ENCODE data around the gene DNM1. TPM values are rescaled to one million over a fixed set of nuclear protein-coding genes. Genes with fewer than 3 reads are reported as not detected.

The DNM1 gene
- total RNA-seq, 2 donors from 2014 or later, result 0.52 to 1.1 TPM

GRCh38 chr9:128185979-128186965 is 16.9 kb upstream of the DNM1 start:
- DNase-seq (ENCODE audit: low spot score) (no peak), ATAC-seq (no peak)
- no peak overlapping the region for H3K27ac Mint-ChIP-seq
- H3K27me3 Mint-ChIP-seq, result no peaks in the 10 kb centered on the region
- peaks cover 6 to 21% of the 10 kb centered on the region in 2 donors for H3K4me1 Mint-ChIP-seq (ENCODE audit: low read depth in 2 of 2)
- no peak overlapping the region for H3K4me3 Mint-ChIP-seq
- H3K36me3 Mint-ChIP-seq, result peaks cover 17% of the 10 kb centered on the region
- no peaks in the 10 kb centered on the region for H3K9me3 Mint-ChIP-seq

DNA sequence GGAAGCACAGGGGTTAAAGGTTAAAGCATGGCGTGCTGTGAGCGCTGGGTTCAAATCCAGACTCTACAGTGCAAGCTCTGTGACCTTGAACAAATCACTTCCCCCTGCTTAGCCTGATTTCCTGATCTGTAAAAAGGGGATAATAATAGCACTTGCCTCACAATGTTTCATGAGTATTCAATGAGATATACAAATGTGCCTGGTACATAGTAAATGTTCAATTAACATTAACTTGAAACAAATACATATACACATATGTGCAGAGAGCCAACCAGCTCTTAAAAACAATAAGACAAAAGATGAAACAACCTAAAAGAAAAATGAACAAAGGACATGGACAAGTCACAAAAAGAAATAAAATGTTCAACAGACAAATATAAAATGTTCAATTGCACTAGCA is 15.8 kb upstream of the DNM1 start:
- ATAC-seq (no peak), DNase-seq (ENCODE audit: low spot score) (no peak)
- Mint-ChIP-seq H3K9me3 (no peaks in the 10 kb centered on the region), H3K27ac (no peak overlapping the region), H3K27me3 (no peaks in the 10 kb centered on the region), H3K4me1 (ENCODE audit: low read depth in 2 of 2) (peaks cover 11 to 27% of the 10 kb centered on the region in 2 donors), H3K36me3 (peaks cover 11% of the 10 kb centered on the region), H3K4me3 (no peak overlapping the region)

GRCh38 chr9:128188209-128188608 is 15.0 kb upstream of the DNM1 start:
- Mint-ChIP-seq H3K9me3 (no peaks in the 10 kb centered on the region), H3K4me1 (ENCODE audit: low read depth in 2 of 2) (peaks cover 11 to 30% of the 10 kb centered on the region in 2 donors), H3K4me3 (peak overlapping the region; percentile 12), H3K36me3 (peaks cover 6% of the 10 kb centered on the region), H3K27ac (no peak overlapping the region), H3K27me3 (no peaks in the 10 kb centered on the region)
- no peak for ATAC-seq
- no peak for DNase-seq (ENCODE audit: low spot score)

GRCh38 chr9:128190013-128190412 is 13.2 kb upstream of the DNM1 start:
- no peaks in the 10 kb centered on the region for H3K9me3 Mint-ChIP-seq
- ATAC-seq (no peak), DNase-seq (ENCODE audit: low spot score) (no peak)
- H3K4me1 Mint-ChIP-seq (ENCODE audit: low read depth in 2 of 2), result peaks cover 11 to 30% of the 10 kb centered on the region in 2 donors
- no peaks in the 10 kb centered on the region for H3K27me3 Mint-ChIP-seq
- peaks cover 6% of the 10 kb centered on the region for H3K36me3 Mint-ChIP-seq
- peak overlapping the region; percentile 98 for H3K4me3 Mint-ChIP-seq
- H3K27ac Mint-ChIP-seq, result peak overlapping the region; percentile 73 to 90

DNA sequence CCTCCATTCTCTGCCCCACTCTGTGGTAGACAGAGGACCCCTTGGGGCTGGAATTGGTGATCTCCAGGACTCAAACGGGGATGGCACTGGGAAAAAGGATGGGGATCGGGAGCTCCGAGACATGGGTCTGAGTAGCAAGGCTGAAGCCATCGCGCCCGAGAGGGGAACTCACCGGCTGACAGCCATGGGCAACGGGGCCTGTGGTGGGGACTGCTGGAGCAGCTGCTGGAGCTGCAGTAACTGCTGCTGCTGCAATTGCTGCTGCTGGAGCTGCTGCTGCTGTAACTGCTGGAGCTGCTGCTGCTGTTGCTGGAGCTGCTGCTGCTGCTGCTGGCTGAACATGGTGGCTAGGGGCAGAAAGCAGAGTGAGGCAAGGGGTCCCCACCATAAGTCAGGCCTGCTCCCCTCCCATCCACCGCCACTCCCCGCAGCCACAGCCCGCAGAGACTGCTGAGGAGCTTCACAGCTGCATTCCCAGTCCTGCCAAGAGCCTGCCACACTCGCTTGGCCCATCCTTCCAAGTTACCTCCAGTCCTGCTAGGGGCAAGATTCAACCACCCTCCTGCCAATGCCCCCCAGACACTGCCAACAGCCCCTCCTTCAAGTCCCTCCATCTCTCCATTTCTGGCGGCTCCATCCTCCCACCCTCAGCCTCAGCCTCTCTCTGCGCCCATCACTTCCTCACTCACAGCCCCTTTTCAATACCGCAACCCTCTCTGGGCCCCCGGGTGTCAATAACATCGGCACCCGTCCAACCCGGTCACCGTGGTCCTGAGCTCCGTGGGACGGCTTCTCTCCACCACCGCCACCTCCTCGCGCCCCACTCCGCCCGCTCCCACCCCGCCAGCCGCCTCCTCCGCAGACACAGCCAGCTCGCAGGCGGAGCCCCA is 12.4 kb upstream of the DNM1 start:
- no peak for DNase-seq (ENCODE audit: low spot score)
- H3K27ac Mint-ChIP-seq, result peak overlapping the region; percentile 77 to 90
- H3K9me3 Mint-ChIP-seq, result no peaks in the 10 kb centered on the region
- ATAC-seq, result peak; percentile 61 to 70
- H3K36me3 Mint-ChIP-seq, result peaks cover 6% of the 10 kb centered on the region
- peaks cover 11 to 30% of the 10 kb centered on the region in 2 donors for H3K4me1 Mint-ChIP-seq (ENCODE audit: low read depth in 2 of 2)
- no peaks in the 10 kb centered on the region for H3K27me3 Mint-ChIP-seq
- peak overlapping the region; percentile 98 for H3K4me3 Mint-ChIP-seq

DNA sequence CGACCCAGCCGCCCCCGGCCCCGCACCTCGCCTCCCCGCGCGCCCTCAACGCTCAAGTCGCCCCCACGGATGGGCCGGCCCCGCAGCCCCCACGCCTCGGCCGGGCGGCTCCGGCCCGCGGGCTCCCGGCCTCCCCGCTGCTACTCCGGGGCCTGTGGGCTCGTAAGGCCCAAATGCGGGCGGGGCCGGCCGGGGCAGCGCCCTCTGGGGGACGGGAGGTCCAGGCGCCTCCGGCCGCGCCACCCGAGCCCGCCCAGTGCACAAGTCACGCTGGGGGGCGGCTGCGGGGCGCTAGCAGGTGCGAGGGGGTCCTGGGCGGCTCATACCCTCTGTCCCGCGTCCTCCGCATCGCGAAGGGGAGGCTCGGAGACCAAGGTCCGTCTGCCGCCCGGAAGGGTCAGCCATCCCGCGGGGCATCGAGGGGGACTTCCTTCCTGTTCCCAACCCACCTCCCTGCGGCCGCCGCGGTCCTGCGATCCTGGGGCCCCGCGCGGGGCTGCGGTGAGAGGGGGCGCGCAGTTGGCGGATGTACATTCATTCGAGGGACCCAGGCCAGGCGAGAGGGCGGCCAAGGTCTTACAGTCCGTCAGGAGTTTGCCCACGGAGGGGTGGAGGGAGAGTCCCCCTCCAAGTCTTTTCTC is 11.7 kb upstream of the DNM1 start, which contains the start of gene CIZ1:
Gene CIZ1 (minus strand): TSS at position 167 of the 641 bp plus-strand sequence. CDS start 715 bp downstream, outside the sequence.
- Mint-ChIP-seq H3K27me3 (no peaks in the 10 kb centered on the region), H3K36me3 (peaks cover 6% of the 10 kb centered on the region), H3K4me3 (peak within 1 kb of the TSS; percentile 98), H3K27ac (peak within 1 kb of the TSS; percentile 77 to 92), H3K4me1 (ENCODE audit: low read depth in 2 of 2) (peaks cover 11 to 26% of the 10 kb centered on the region in 2 donors), H3K9me3 (no peaks in the 10 kb centered on the region)
- DNase-seq (ENCODE audit: low spot score) (peak; percentile 85), ATAC-seq (peak; percentile 95)

DNA sequence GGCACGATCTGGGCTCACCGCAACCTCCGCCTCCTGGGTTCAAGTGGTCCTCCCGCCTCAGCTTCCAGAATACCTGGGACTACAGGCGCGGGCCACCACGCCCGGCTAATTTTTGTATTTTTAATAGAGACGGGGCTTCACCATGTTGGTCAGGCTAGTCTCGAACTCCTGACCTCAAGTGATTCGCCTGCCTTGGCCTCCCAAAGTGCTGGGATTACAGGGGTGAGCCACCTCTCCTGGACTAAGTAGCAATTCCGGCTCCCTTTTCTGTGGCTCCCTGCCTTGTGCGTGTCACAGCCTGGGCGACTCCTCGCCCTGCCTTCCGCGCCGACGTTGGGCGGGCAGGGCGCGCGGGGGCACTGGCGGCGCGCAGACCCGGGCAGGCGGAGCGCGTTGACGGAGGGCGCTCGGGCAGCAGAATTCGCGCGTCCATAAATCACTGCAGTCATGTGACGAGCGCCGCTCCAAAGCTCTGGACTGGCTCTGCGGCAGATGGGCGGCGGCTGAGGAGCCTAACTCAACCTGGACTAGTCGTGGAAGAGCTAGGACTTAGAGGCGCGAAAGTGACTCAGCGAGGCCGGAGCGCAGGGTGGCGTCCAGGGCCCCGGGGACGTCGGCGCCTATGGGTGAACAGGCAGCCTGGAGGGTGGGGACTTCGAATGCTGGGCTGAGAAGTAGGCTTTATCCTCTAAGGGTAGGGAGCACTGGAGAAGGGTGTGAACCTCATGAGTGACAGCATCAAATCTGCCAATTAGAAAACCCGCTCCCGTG is 10.4 kb upstream of the DNM1 start:
- no peak for DNase-seq (ENCODE audit: low spot score)
- no peaks in the 10 kb centered on the region for H3K27me3 Mint-ChIP-seq
- ATAC-seq, result peak; percentile 63 to 70
- no peak overlapping the region for H3K27ac Mint-ChIP-seq
- no peaks in the 10 kb centered on the region for H3K9me3 Mint-ChIP-seq
- peak overlapping the region; percentile 98 for H3K4me3 Mint-ChIP-seq
- H3K4me1 Mint-ChIP-seq (ENCODE audit: low read depth in 2 of 2), result peaks cover 11 to 24% of the 10 kb centered on the region in 2 donors
- no peaks in the 10 kb centered on the region for H3K36me3 Mint-ChIP-seq

GRCh38 chr9:128193469-128194096 is 9.6 kb upstream of the DNM1 start:
- peaks cover 11 to 21% of the 10 kb centered on the region in 2 donors for H3K4me1 Mint-ChIP-seq (ENCODE audit: low read depth in 2 of 2)
- DNase-seq (ENCODE audit: low spot score) (no peak), ATAC-seq (no peak)
- H3K36me3 Mint-ChIP-seq, result no peaks in the 10 kb centered on the region
- no peak overlapping the region for H3K27ac Mint-ChIP-seq
- no peaks in the 10 kb centered on the region for H3K27me3 Mint-ChIP-seq
- no peaks in the 10 kb centered on the region for H3K9me3 Mint-ChIP-seq
- H3K4me3 Mint-ChIP-seq, result peak overlapping the region; percentile 98

DNA sequence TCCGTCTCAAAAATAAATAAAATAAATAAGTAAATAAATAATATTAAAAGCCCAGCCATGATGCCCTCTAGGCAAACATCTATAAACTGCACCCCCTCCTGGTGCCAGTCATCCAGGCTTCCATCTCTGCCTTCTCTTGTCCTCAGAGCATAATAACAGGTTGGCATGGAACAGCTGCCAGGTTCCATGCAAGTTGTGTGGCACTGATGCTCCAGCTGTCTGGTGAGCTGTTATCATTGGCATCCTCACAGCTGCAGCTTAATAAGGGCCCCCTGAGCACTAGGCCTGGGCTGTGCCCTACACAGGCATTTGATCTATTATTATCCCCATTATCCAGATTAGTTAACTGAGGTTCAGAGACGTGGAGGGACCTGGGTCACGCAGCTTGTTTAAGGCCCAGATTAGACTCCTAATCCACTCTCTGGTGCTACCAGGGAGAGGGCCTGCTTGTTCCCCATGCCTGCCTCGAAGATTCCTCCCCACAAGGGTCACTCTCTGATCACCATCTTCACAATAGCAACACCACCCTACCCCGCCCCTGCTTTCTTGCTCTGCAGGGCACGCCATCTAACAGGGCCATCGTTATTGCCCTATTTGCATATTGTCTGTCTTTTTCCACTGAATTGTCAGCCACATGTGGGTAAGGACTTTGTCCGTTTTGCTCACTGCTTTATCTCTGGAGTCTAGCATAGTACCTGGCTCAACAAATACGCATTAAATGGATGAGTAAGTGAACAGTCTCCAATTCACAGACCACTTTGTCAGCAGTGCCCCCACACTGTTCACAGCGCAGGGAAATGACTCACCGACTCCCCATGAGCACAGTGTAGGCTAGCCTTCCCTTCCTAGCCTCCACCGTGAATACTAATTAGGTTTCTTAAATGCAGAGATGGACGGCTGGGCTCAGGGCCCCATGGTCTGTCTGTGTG is 1.5 kb upstream of the DNM1 start:
- ATAC-seq, result no peak
- Mint-ChIP-seq H3K27me3 (peaks cover 8 to 10% of the 10 kb centered on the region in 2 donors), H3K9me3 (no peaks in the 10 kb centered on the region), H3K27ac (peak overlapping the region in 1 of 2 donors; percentile 38), H3K4me1 (ENCODE audit: low read depth in 2 of 2) (peaks cover 7 to 9% of the 10 kb centered on the region in 2 donors), H3K4me3 (no peak overlapping the region), H3K36me3 (no peaks in the 10 kb centered on the region)
- no peak for DNase-seq (ENCODE audit: low spot score)

DNA sequence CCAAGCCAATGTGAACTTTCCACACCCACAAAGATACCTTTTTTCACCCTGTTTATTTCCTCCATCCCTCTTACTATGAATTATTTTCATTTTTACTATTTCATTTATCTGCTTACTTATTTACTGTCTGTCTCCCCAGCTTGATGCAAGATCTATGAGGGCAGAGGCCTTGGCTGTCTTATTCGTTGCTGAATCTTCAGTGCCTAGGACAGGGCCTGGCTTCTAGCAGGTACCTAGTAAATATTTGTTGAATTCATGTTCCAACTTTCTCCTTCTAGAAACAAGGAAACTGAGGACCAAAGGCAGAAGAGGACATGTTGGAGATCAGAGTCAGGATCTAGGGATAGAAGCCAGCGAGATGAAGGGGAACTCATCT is 543 bp upstream of the DNM1 start:
- no peaks in the 10 kb centered on the region for H3K9me3 Mint-ChIP-seq
- no peak for ATAC-seq
- H3K4me1 Mint-ChIP-seq (ENCODE audit: low read depth in 2 of 2), result peaks cover 7 to 9% of the 10 kb centered on the region in 2 donors
- peak overlapping the region in 1 of 2 donors; percentile 38 for H3K27ac Mint-ChIP-seq
- no peaks in the 10 kb centered on the region for H3K36me3 Mint-ChIP-seq
- peak overlapping the region; percentile 80 for H3K4me3 Mint-ChIP-seq
- no peak for DNase-seq (ENCODE audit: low spot score)
- peaks cover 14% of the 10 kb centered on the region in 2 donors for H3K27me3 Mint-ChIP-seq

- Mint-ChIP-seq H3K36me3 (no peaks in the 10 kb centered on the region), H3K27me3 (peaks cover 14 to 19% of the 10 kb centered on the region in 2 donors), H3K27ac (no peak overlapping the region), H3K4me3 (no peak overlapping the region), H3K4me1 (ENCODE audit: low read depth in 2 of 2) (peaks cover 7 to 9% of the 10 kb centered on the region in 2 donors), H3K9me3 (no peaks in the 10 kb centered on the region)
- ATAC-seq (no peak), DNase-seq (ENCODE audit: low spot score) (no peak)
Observed at GRCh38 chr9:128203707-128204551, 750 bp downstream of the DNM1 start.

Measured in natural killer cell treated with Interleukin-12 subunit alpha and Interleukin-12 subunit beta and Interleukin-15 and Interleukin-18, amount 100 ng/mL, for 72 hours (primary cell).